ENCODE data around the gene KLF13. TPM values are rescaled to one million over a fixed set of nuclear protein-coding genes. Genes with fewer than 3 reads are reported as not detected.

KLF13 gene
- total RNA-seq, 1 experiment from 2014 or later = 60.1 TPM

DNA sequence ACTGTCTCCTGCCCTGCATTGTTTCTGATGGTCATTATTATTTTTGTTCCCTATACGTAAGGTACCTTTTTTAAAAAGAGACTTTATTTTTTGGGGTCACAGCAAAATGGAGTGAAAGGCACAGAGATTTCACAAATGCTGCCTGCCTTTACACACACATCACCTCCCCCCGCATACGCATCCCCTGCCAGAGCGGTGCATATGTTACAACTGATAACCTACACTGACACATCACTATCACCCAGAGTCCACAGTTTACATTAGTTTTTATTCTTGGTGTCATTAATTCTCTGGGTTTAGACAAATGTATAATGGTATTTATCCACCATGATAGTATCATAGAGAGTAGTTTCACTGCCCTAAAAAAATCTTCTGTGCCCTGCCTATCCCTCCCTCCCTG lies 43.6 kb upstream of the KLF13 start:
- Histone ChIP-seq H3K36me3 (ENCODE audit: control insufficient read depth in 1 of 2, insufficient read depth in 2 of 2, low read length in 2 of 2) (no peaks in the 10 kb centered on the region), H3K4me1 (ENCODE audit: control insufficient read depth in 1 of 2, insufficient read depth in 2 of 2, low read length in 2 of 2) (no peaks in the 10 kb centered on the region), H3K9me2 (ENCODE audit: insufficient read depth) (no peaks in the 10 kb centered on the region), H3K27me3 (ENCODE audit: insufficient read depth, low read length) (no peaks in the 10 kb centered on the region), H2AFZ (ENCODE audit: low read depth, low read length, poor library complexity, severe bottlenecking) (no peak overlapping the region), H3K9me3 (ENCODE audit: control insufficient read depth in 1 of 2, insufficient read depth in 1 of 2, low read depth in 1 of 2, low read length in 2 of 2) (no peaks in the 10 kb centered on the region), H3K4me2 (ENCODE audit: low read length) (no peak overlapping the region), H3K4me3 (replicated peaks in 1 of 2; ENCODE audit: low read depth in 1 of 2, low read length in 2 of 2) (no peak overlapping the region), H3K79me2 (ENCODE audit: insufficient read depth, low read length) (no peaks in the 10 kb centered on the region), H3K27ac (ENCODE audit: low read depth, low read length) (no peak overlapping the region), H4K20me1 (ENCODE audit: insufficient read depth) (no peaks in the 10 kb centered on the region), H3K9ac (ENCODE audit: low read length) (no peak overlapping the region)
- intact Hi-C loops (cut with micrococcal nuclease) = no loop called here
- ChIA-PET CTCF (no interaction called here), POLR2A (no interaction called here), RAD21 (ENCODE audit: low non-redundant PET in 1 of 2, low total read pairs in 2 of 2, uncharacterized antibody in 2 of 2, unreplicated experiment in 2 of 2) (no interaction called here)
- TF ChIP-seq SP1 (IDR thresholded peaks at IDR 0.05; ENCODE audit: low read depth) (no peak), SIN3A (IDR thresholded peaks at IDR 0.05; ENCODE audit: low read depth) (no peak), TCF7L2 (IDR thresholded peaks at IDR 0.05; ENCODE audit: borderline replicate concordance, extremely low read depth, insufficient read depth, insufficient read length) (no peak), SRF (IDR thresholded peaks at IDR 0.05; ENCODE audit: low read depth) (no peak), ZFX (IDR thresholded peaks at IDR 0.05) (no peak), JUND (IDR thresholded peaks at IDR 0.05) (no peak), POLR2A (IDR thresholded peaks at IDR 0.05; ENCODE audit: borderline replicate concordance, extremely low read depth, insufficient read depth, insufficient read length) (no peak), CBX3 (IDR thresholded peaks at IDR 0.05; ENCODE audit: low read depth) (no peak), YY1 (IDR thresholded peaks at IDR 0.05; ENCODE audit: extremely low read depth, insufficient replicate concordance, low read depth, low read length) (no peak), ZNF274 (IDR thresholded peaks at IDR 0.05; ENCODE audit: low read depth, low read length) (no peak), EZH2phosphoT487 (IDR thresholded peaks at IDR 0.05; ENCODE audit: borderline replicate concordance) (no peak), EGR1 (IDR thresholded peaks at IDR 0.05; ENCODE audit: low read depth) (no peak)
- TF ChIP-seq, protein P1, sequence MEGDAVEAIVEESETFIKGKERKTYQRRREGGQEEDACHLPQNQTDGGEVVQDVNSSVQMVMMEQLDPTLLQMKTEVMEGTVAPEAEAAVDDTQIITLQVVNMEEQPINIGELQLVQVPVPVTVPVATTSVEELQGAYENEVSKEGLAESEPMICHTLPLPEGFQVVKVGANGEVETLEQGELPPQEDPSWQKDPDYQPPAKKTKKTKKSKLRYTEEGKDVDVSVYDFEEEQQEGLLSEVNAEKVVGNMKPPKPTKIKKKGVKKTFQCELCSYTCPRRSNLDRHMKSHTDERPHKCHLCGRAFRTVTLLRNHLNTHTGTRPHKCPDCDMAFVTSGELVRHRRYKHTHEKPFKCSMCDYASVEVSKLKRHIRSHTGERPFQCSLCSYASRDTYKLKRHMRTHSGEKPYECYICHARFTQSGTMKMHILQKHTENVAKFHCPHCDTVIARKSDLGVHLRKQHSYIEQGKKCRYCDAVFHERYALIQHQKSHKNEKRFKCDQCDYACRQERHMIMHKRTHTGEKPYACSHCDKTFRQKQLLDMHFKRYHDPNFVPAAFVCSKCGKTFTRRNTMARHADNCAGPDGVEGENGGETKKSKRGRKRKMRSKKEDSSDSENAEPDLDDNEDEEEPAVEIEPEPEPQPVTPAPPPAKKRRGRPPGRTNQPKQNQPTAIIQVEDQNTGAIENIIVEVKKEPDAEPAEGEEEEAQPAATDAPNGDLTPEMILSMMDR (IDR thresholded peaks at IDR 0.05 in 2 of 3, conservative IDR thresholded peaks at IDR 0.05 in 1 of 3; ENCODE audit: borderline replicate concordance in 1 of 3, insufficient read depth in 1 of 3, low read depth in 2 of 3, low read length in 2 of 3) = no peak
- no TSS peak for BruUV-seq (replicated peaks)
- DNase-seq (ENCODE audit: low read depth, low spot score) (no peak), ATAC-seq (no peak)

Data from HCT116 (cell line).